Retinal pigment epithelial cell (primary cell): ENCODE results near the gene CEACAM21.

Experiments used
- DNase-seq: peaks from one replicate; pipeline ENCODE4 v3.0.0-alpha.2; 2010; ENCODE audit warnings: low read depth
- H3K4me3 ChIP-seq: 2 replicates; pipeline ENCODE4 v1.5.1; 2011; ENCODE audit warnings: mild to moderate bottlenecking, low read length, control low read depth, moderate library complexity
- TF ChIP-seq, protein P1 (sequence below): conservative IDR thresholded peaks from 2 replicates; pipeline ENCODE4 v1.5.1; 2011; ENCODE audit warnings: low read depth, low read length, control low read depth, inconsistent platforms

CEACAM21 gene

GRCh38 chr19:41590936-41591335 lies 15.0 kb downstream of the CEACAM21 start:
- H3K4me3 ChIP-seq = no peak overlapping the region
- no peak for DNase-seq
- TF ChIP-seq, protein P1, sequence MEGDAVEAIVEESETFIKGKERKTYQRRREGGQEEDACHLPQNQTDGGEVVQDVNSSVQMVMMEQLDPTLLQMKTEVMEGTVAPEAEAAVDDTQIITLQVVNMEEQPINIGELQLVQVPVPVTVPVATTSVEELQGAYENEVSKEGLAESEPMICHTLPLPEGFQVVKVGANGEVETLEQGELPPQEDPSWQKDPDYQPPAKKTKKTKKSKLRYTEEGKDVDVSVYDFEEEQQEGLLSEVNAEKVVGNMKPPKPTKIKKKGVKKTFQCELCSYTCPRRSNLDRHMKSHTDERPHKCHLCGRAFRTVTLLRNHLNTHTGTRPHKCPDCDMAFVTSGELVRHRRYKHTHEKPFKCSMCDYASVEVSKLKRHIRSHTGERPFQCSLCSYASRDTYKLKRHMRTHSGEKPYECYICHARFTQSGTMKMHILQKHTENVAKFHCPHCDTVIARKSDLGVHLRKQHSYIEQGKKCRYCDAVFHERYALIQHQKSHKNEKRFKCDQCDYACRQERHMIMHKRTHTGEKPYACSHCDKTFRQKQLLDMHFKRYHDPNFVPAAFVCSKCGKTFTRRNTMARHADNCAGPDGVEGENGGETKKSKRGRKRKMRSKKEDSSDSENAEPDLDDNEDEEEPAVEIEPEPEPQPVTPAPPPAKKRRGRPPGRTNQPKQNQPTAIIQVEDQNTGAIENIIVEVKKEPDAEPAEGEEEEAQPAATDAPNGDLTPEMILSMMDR = no peak

DNA sequence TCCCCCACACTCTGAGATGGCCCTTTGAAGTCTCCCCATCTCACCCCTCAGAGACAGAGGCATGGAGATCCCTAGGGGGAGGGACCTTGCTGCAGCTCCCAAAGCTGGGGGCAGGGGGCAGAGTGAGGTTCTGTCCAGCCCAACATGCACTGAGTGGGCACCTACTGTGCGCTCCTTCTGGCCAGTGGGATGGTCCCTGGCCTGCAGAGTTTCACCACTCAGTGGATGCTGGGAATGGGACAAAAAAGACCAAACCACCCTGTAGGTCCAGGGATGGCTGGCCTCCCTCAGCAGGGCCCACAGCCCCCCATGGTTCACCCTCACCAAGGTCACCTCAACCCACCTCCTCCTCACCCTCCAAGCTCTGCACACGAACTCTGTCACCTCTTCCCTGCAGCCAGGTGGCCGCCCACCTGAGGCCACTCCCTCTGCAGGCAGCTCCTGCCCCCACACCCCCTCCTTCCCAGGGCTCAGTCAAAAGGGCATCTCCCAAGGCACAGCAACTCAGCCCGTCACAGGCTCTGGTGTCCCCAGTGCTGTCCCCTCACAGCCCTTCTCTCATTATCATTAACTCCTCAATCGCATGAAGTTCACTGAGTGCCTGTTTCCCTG lies 16.1 kb downstream of the CEACAM21 start:
- H3K4me3 ChIP-seq = no peak overlapping the region
- TF ChIP-seq, protein P1 = no peak
- no peak for DNase-seq

DNA sequence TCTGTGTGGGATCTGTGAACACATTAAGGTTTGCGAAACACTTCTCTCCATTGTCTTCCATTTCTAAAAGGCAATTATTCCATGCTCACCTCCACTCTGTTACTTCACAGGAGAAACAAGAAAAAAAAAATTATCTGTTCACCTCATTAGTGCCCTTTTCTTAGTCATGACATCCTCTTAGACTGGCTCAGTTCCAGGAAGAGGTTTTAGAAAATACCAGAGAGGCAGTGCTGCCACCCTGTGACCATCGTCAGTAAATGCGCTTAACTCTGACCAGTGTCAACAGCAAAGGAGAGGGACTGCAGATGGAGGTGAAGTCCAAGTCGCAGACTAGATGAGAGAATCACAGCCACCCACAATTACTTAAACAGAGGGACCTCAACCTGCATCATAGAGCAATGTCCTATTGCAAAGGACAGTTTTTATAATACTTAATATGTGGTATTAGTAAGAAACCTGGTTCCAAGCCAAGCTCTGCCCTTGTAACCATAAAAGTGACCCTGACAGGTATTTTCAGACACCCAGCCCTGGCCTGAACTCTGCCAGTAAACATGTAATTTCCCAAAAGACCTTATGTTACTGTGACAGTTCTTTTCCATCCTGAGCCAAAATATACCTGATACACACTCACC lies 19.4 kb downstream of the CEACAM21 start:
- H3K4me3 ChIP-seq = no peak overlapping the region
- peak; percentile 51 for DNase-seq
- TF ChIP-seq, protein P1 = peak; percentile 76

- TF ChIP-seq, protein P1 = no peak
- DNase-seq = no peak
- H3K4me3 ChIP-seq = no peak overlapping the region
These were observed 19.9 kb downstream of the CEACAM21 start for GRCh38 chr19:41595890-41596280.

GRCh38 chr19:41597600-41598041 lies 21.7 kb downstream of the CEACAM21 start:
- TF ChIP-seq, protein P1 = peak; percentile 98
- no peak overlapping the region for H3K4me3 ChIP-seq
- DNase-seq = peak; percentile 15

GRCh38 chr19:41599175-41599966 lies 23.4 kb downstream of the CEACAM21 start:
- DNase-seq = no peak
- H3K4me3 ChIP-seq = no peak overlapping the region
- TF ChIP-seq, protein P1 = no peak
